ENCODE data around the gene SLC15A2.

The SLC15A2 gene

GRCh38 chr3:121985846-121986245, 91.6 kb downstream of the SLC15A2 start:
- no peak for DNase-seq

- DNase-seq, result no peak
Measured at GRCh38 chr3:121988146-121988545, 93.9 kb downstream of the SLC15A2 start.

GRCh38 chr3:121989943-121990342, 95.7 kb downstream of the SLC15A2 start:
- DNase-seq, result no peak

- DNase-seq, result no peak
Measured at GRCh38 chr3:121992601-121993560, 98.7 kb downstream of the SLC15A2 start.
